Right lobe of liver (tissue), 6 donors: ENCODE data around the gene DNAAF3. TPM values are rescaled to one million over a fixed set of nuclear protein-coding genes. Genes with fewer than 3 reads are reported as not detected.

Experiments used
- ATAC-seq, 4 donors: fragments of 200-7000 bp; cut with Tn5 transposase; one replicate each; pipeline ENCODE4 v1.9.1; 2020; ENCODE audit warnings: mild to moderate bottlenecking in 4 of 4, moderate library complexity in 4 of 4
- DNase-seq, 3 donors: peaks; one replicate each; pipeline ENCODE4 v3.0.0-alpha.2; 2020
- H3K27ac ChIP-seq, 3 donors: fragments of 200-600 bp; one replicate each; pipeline ENCODE4 v1.8.0; 2022
- H3K27me3 ChIP-seq, 2 donors: fragments of 200-600 bp; one replicate each; pipeline ENCODE4 v1.8.0; 2022
- H3K36me3 ChIP-seq, 4 donors: fragments of 200-600 bp; sonication (generic) in 1 of 4; one replicate each; pipeline versions ENCODE4 v1.5.1 to v1.8.0; 2017 to 2022; ENCODE audit warnings: control low read depth in 1 of 4
- H3K4me1 ChIP-seq, 4 donors: fragments of 200-600 bp; sonication (generic) in 1 of 4; one replicate each; pipeline versions ENCODE4 v1.5.1 to v1.8.0; 2017 to 2022; ENCODE audit warnings: control low read depth in 1 of 4
- H3K4me3 ChIP-seq, 3 donors: fragments of 200-600 bp; one replicate each; pipeline ENCODE4 v1.8.0; 2022
- H3K9me3 ChIP-seq, 4 donors: fragments of 200-600 bp; sonication (generic) in 1 of 4; one replicate each; pipeline versions ENCODE4 v1.5.1 to v1.8.0; 2017 to 2022; ENCODE audit warnings: control low read depth in 1 of 4
- CTCF ChIP-seq, 4 donors: fragments of 200-600 bp in 3 of 4; fragments of 450-650 bp in 1 of 4; IDR thresholded peaks; one replicate each; pipeline versions ENCODE4 v1.5.1 to v1.8.0; 2016 to 2022; ENCODE audit warnings: antibody characterized with exemption in 4 of 4, mild to moderate bottlenecking in 2 of 4
- POLR2A ChIP-seq: fragments of 450-650 bp; IDR thresholded peaks from one replicate; pipeline ENCODE4 v1.6.1; 2017; ENCODE audit warnings: antibody characterized with exemption, mild to moderate bottlenecking
- WGBS: methylation state at CpG from one replicate; pipeline ENCODE4 v1.1.6; 2018; ENCODE audit warnings: low coverage, low lambda C conversion rate; ENCODE audit not compliant: insufficient coverage; ENCODE audit errors: missing lambda C conversion rate; 5-methylcytosine and 5-hydroxymethylcytosine counted together
- intact Hi-C, 2 donors: fragments of 100-400 bp; cut with DNase I; formaldehyde crosslinking; loops; one replicate each; pipeline versions ENCODE4 v1.11.2 to v1.14.1; 2022
- total RNA-seq, 6 experiments: library from RNA; depleted of rRNA in 2 of 6; stranded (reverse); fragments of >200 nt in 2 of 6; fragmentation: NEBNext Ultra II Directional in 3 of 6; extraction: Animal tissue kit (Norgen Biotek cat#: 25700) in 3 of 6; gene quantifications; one replicate each; pipeline versions ENCODE4 v1.1.0 to v1.2.4, GENCODE V29; 2016 to 2023
- donor health status: DM: no; HTN: yes; CAD: no.
- donor health status: DM: no; HTN: no; CAD: no.
- donor health status: DM: no; HTN: no; CAD: no.
- donor health status: DM: no; HTN: yes; CAD: no.
- donor health status: DM: no; HTN: yes; CAD: no.

DNAAF3 gene
- total RNA-seq, 6 experiments from 2014 or later, result 0.22 to 4.3 (median 0.49) TPM

- H3K27ac ChIP-seq, result no peak overlapping the region
- intact Hi-C loops, result loop anchor here in 1 of 2 donors (10.0 kb wide), 1 partner anchor 56 kb away; the partner anchor contains the start of gene PPP6R1
- no peaks in the 10 kb centered on the region for H3K27me3 ChIP-seq
- H3K9me3 ChIP-seq, result no peaks in the 10 kb centered on the region
- no peak overlapping the region for H3K4me3 ChIP-seq
- no peak for ATAC-seq
- H3K36me3 ChIP-seq, result peaks cover 0 to 8% (median 3%) of the 10 kb centered on the region in 4 donors
- TF ChIP-seq CTCF (IDR thresholded peaks at IDR 0.05) (no peak), POLR2A (no peak)
- no peak for DNase-seq
- H3K4me1 ChIP-seq, result no peaks in the 10 kb centered on the region
- 100% methylated on average over 1 of the region's 5 CpGs for WGBS
These were observed 32.2 kb upstream of the DNAAF3 start for GRCh38 chr19:55198651-55199050.

- ATAC-seq (peak in 1 of 4 donors; percentile 14), DNase-seq (no peak)
- H3K4me1 ChIP-seq, result no peaks in the 10 kb centered on the region
- intact Hi-C loops, result loop anchor here in 1 of 2 donors (10.0 kb wide), 1 partner anchor 57 kb away; the partner anchor contains the start of gene PPP6R1
- no peaks in the 10 kb centered on the region for H3K9me3 ChIP-seq
- no peak overlapping the region for H3K27ac ChIP-seq
- no peak overlapping the region for H3K4me3 ChIP-seq
- WGBS, result 77% methylated on average over 4 of the region's 4 CpGs
- TF ChIP-seq POLR2A (no peak), CTCF (IDR thresholded peaks at IDR 0.05) (no peak)
- H3K36me3 ChIP-seq, result peaks cover 0 to 8% (median 3%) of the 10 kb centered on the region in 4 donors
- no peaks in the 10 kb centered on the region for H3K27me3 ChIP-seq
These were observed 31.1 kb upstream of the DNAAF3 start for GRCh38 chr19:55197528-55197927.

- no peak for ATAC-seq
- TF ChIP-seq CTCF (IDR thresholded peaks at IDR 0.05), result no peak
- TF ChIP-seq POLR2A, result no peak
- intact Hi-C loops, result loop anchor here in 1 of 2 donors (10.0 kb wide), 1 partner anchor 58 kb away; the partner anchor contains the start of gene PPP6R1
- WGBS, result 90% methylated on average over 7 of the region's 10 CpGs
- H3K9me3 ChIP-seq, result no peaks in the 10 kb centered on the region
- no peak overlapping the region for H3K27ac ChIP-seq
- H3K36me3 ChIP-seq, result peaks cover 0 to 8% (median 3%) of the 10 kb centered on the region in 4 donors
- no peak overlapping the region for H3K4me3 ChIP-seq
- H3K27me3 ChIP-seq, result no peaks in the 10 kb centered on the region
- H3K4me1 ChIP-seq, result no peaks in the 10 kb centered on the region
- DNase-seq, result no peak
These were observed 30.4 kb upstream of the DNAAF3 start for GRCh38 chr19:55196803-55197202.

- peaks cover 0 to 4% (median 0%) of the 10 kb centered on the region in 4 donors for H3K36me3 ChIP-seq
- H3K4me3 ChIP-seq, result no peak overlapping the region
- H3K4me1 ChIP-seq, result no peaks in the 10 kb centered on the region
- intact Hi-C loops, result loop anchor here in 1 of 2 donors (10.0 kb wide), 1 partner anchor 61 kb away; the partner anchor contains the start of gene PPP6R1
- TF ChIP-seq POLR2A (no peak), CTCF (IDR thresholded peaks at IDR 0.05) (no peak)
- H3K27ac ChIP-seq, result no peak overlapping the region
- WGBS, result 63% methylated on average over 7 of the region's 12 CpGs
- no peaks in the 10 kb centered on the region for H3K9me3 ChIP-seq
- ATAC-seq (no peak), DNase-seq (no peak)
- no peaks in the 10 kb centered on the region for H3K27me3 ChIP-seq
These were observed 27.1 kb upstream of the DNAAF3 start for GRCh38 chr19:55193481-55193880.
